Glomerular visceral epithelial cell (primary cell): ENCODE data around the gene CNN2.
A peak's percentile ranks its signal among the peaks of the same experiment; 100 is the strongest.

ENCODE experiments used
- DNase-seq: peaks from one replicate; pipeline ENCODE4 v3.0.0-alpha.2; 2016; ENCODE audit errors: extremely low spot score

The CNN2 gene

GRCh38 chr19:1065606-1066109 is 39.2 kb downstream of the CNN2 start:
- peak; percentile 45 for DNase-seq

- DNase-seq = no peak
These were observed 39.9 kb downstream of the CNN2 start for GRCh38 chr19:1066251-1066747.

- no peak for DNase-seq
These were observed 40.4 kb downstream of the CNN2 start, which contains the start of gene ARHGAP45 for GRCh38 chr19:1066748-1067340. TSS of gene ARHGAP45 (plus strand) at chr19:1067167. CDS start at chr19:1067406, 239 bp downstream.

- no peak for DNase-seq
These were observed 41.0 kb downstream of the CNN2 start for GRCh38 chr19:1067341-1067957.

GRCh38 chr19:1068009-1069001 is 41.9 kb downstream of the CNN2 start:
- no peak for DNase-seq

GRCh38 chr19:1069009-1069779 is 42.8 kb downstream of the CNN2 start:
- no peak for DNase-seq

- no peak for DNase-seq
These were observed 44.1 kb downstream of the CNN2 start for GRCh38 chr19:1070576-1070930.

GRCh38 chr19:1070931-1071791 is 44.8 kb downstream of the CNN2 start:
- no peak for DNase-seq

- DNase-seq = no peak
These were observed 46.1 kb downstream of the CNN2 start for GRCh38 chr19:1072371-1073015.

GRCh38 chr19:1073063-1073955 is 46.9 kb downstream of the CNN2 start:
- DNase-seq = no peak

GRCh38 chr19:1073956-1074517 is 47.6 kb downstream of the CNN2 start:
- no peak for DNase-seq

GRCh38 chr19:1074544-1075283 is 48.3 kb downstream of the CNN2 start:
- DNase-seq = no peak

- no peak for DNase-seq
These were observed 49.6 kb downstream of the CNN2 start for GRCh38 chr19:1076046-1076386.

- DNase-seq = peak; percentile 56
These were observed 50.5 kb downstream of the CNN2 start for GRCh38 chr19:1076951-1077350.

GRCh38 chr19:1079566-1080111 is 53.2 kb downstream of the CNN2 start:
- DNase-seq = no peak

GRCh38 chr19:1080360-1081161 is 54.2 kb downstream of the CNN2 start:
- DNase-seq = no peak
